ENCODE data around the gene NDUFS4. TPM values are rescaled to one million over a fixed set of nuclear protein-coding genes. Genes with fewer than 3 reads are reported as not detected.

The NDUFS4 gene
- total RNA-seq, 4 donors from 2014 or later: 78.5 to 120 (median 90.3) TPM

DNA sequence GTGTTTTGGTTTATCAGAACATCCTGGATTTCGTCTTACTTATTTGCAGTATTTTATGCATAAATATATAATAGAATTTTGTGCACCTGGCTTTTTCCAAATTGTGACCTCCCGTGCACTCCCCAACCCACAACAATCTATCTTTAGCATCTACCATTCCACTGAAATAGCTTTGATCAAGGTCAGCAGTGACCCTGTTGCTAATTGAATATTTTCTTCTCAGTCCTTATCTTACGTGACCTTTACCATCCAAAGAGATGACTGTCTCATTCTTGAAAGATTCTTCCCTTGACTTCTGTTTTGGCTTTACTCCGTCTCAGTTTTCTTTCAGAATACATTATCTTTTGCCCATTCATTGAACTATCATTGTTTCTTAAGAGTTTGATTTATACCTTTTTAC lies 18.4 kb downstream of the NDUFS4 start:
- intact Hi-C loops (cut with DNase I): no loop called here
- Histone ChIP-seq H3K4me1 (peaks cover 31 to 60% (median 40%) of the 10 kb centered on the region in 4 donors), H3K27me3 (no peaks in the 10 kb centered on the region), H3K36me3 (no peaks in the 10 kb centered on the region), H3K9me3 (no peaks in the 10 kb centered on the region), H3K27ac (replicated peaks in 1 of 4) (no peak overlapping the region), H3K4me3 (no peak overlapping the region)
- TF ChIP-seq, protein P1, sequence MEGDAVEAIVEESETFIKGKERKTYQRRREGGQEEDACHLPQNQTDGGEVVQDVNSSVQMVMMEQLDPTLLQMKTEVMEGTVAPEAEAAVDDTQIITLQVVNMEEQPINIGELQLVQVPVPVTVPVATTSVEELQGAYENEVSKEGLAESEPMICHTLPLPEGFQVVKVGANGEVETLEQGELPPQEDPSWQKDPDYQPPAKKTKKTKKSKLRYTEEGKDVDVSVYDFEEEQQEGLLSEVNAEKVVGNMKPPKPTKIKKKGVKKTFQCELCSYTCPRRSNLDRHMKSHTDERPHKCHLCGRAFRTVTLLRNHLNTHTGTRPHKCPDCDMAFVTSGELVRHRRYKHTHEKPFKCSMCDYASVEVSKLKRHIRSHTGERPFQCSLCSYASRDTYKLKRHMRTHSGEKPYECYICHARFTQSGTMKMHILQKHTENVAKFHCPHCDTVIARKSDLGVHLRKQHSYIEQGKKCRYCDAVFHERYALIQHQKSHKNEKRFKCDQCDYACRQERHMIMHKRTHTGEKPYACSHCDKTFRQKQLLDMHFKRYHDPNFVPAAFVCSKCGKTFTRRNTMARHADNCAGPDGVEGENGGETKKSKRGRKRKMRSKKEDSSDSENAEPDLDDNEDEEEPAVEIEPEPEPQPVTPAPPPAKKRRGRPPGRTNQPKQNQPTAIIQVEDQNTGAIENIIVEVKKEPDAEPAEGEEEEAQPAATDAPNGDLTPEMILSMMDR (IDR thresholded peaks at IDR 0.05): no peak
- TF ChIP-seq EP300 (IDR thresholded peaks at IDR 0.05) (no peak), POLR2A (IDR thresholded peaks at IDR 0.05; ENCODE audit: low read depth) (no peak), POLR2AphosphoS5 (IDR thresholded peaks at IDR 0.05) (no peak)
- no peak for DNase-seq (ENCODE audit: extremely low spot score)
- 93% methylated on average over 4 of the region's 4 CpGs for WGBS

DNA sequence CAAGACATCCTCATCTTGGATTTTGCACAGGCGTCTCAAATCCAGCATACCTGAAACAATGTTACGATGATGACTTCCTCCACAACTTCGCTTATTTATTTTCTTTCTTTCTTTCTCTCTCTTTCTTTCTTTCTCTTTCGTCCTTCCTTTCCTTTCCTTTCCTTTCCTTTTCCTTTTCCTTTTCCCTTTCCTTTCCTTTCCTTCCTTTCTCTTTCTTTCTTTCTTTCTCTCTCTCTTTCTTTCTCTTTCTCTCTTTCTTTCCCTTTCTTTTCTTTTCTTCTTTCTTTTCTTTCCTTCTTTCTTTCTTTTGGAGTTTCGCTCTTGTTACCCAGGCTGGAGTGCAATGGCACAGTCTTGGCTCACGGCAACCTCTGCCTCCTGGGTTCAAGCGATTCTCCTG lies 20.1 kb downstream of the NDUFS4 start:
- Histone ChIP-seq H3K27ac (replicated peaks in 1 of 4) (no peak overlapping the region), H3K36me3 (no peaks in the 10 kb centered on the region), H3K4me3 (no peak overlapping the region), H3K27me3 (no peaks in the 10 kb centered on the region), H3K4me1 (peaks cover 24 to 53% (median 30%) of the 10 kb centered on the region in 4 donors), H3K9me3 (no peaks in the 10 kb centered on the region)
- intact Hi-C loops (cut with DNase I): no loop called here
- no peak for DNase-seq (ENCODE audit: extremely low spot score)
- WGBS: 98% methylated on average over 7 of the region's 7 CpGs
- TF ChIP-seq, protein P1 (IDR thresholded peaks at IDR 0.05): no peak
- TF ChIP-seq EP300 (IDR thresholded peaks at IDR 0.05) (no peak), POLR2A (IDR thresholded peaks at IDR 0.05; ENCODE audit: low read depth) (no peak), POLR2AphosphoS5 (IDR thresholded peaks at IDR 0.05) (no peak)

DNA sequence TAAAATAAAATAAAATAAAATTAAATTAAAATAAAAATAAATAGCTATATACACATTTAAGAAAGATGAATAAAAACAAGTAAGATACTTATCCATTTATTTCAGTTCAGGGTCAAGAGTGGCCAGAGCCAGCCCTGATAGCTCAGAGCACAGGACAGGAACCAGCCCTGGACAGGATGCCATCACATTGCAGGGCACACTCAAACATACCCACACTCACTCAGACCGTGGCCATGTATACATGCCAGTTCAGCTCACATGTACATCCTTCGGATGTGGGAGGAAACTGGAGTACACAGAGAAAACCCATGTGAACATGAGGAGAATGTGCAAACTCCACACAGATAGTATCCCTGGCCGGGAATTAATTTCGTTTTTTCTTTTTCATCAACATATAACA lies 21.8 kb downstream of the NDUFS4 start:
- 74% methylated on average over 4 of the region's 4 CpGs for WGBS
- H3K4me3 ChIP-seq: no peak overlapping the region
- no peak for DNase-seq (ENCODE audit: extremely low spot score)
- H3K27ac ChIP-seq (replicated peaks in 1 of 4): no peak overlapping the region
- no peak for TF ChIP-seq EP300 (IDR thresholded peaks at IDR 0.05)
- TF ChIP-seq, protein P1 (IDR thresholded peaks at IDR 0.05): no peak
- TF ChIP-seq POLR2A (IDR thresholded peaks at IDR 0.05; ENCODE audit: low read depth): no peak
- TF ChIP-seq POLR2AphosphoS5 (IDR thresholded peaks at IDR 0.05): no peak
- H3K27me3 ChIP-seq: no peaks in the 10 kb centered on the region
- intact Hi-C loops (cut with DNase I): no loop called here
- peaks cover 13 to 40% (median 17%) of the 10 kb centered on the region in 4 donors for H3K4me1 ChIP-seq
- H3K9me3 ChIP-seq: no peaks in the 10 kb centered on the region
- H3K36me3 ChIP-seq: no peaks in the 10 kb centered on the region

DNA sequence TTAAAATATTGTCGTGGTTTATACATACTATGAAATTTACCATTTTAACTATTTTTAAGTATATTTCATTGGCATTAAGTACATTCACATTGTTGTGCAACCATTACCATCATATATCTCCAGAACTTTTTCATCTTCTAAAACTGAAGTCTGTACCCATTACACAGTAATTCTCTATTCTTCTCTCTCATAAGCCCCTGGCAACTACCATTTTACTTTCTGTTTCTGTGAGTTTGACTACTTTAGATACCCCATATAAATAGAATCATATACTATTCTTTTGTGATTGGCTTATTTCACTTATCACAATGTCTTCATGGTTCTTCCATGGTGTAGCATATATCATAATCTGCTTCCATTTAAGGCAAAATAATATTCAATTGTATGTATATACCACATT lies 30.3 kb downstream of the NDUFS4 start:
- no peak for DNase-seq (ENCODE audit: extremely low spot score)
- intact Hi-C loops (cut with DNase I): no loop called here
- Histone ChIP-seq H3K36me3 (no peaks in the 10 kb centered on the region), H3K4me3 (no peak overlapping the region), H3K27ac (replicated peaks in 1 of 4) (no peak overlapping the region), H3K27me3 (no peaks in the 10 kb centered on the region), H3K4me1 (peaks cover 15 to 37% (median 19%) of the 10 kb centered on the region in 4 donors), H3K9me3 (no peaks in the 10 kb centered on the region)
- TF ChIP-seq POLR2A (IDR thresholded peaks at IDR 0.05; ENCODE audit: low read depth) (no peak), POLR2AphosphoS5 (IDR thresholded peaks at IDR 0.05) (no peak), EP300 (IDR thresholded peaks at IDR 0.05) (no peak)
- TF ChIP-seq, protein P1 (IDR thresholded peaks at IDR 0.05): no peak
- 100% methylated on average over 1 of the region's 1 CpG for WGBS

DNA sequence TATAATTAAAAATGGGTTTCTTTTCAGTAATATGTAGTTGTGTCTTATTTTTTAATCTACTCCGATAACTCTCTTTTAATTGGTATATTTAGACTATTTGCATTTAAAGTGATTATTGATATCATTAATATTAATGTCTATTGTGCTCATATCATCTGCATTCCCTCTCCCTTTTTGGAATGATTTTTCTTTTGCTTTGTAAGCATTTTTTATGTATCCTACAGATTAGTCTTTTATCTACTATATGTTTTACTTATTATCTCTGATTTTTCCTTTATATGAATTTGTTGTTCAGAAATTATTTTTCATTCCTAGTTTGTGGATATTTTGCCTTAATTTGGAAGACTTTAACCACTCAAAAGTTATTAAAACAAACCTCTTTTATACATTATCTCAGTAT lies 34.0 kb downstream of the NDUFS4 start:
- Histone ChIP-seq H3K9me3 (no peaks in the 10 kb centered on the region), H3K27me3 (no peaks in the 10 kb centered on the region), H3K4me1 (peaks cover 15 to 37% (median 16%) of the 10 kb centered on the region in 4 donors)

More for the DNA sequence above, 34.0 kb downstream of the NDUFS4 start:
- Histone ChIP-seq H3K36me3 (no peaks in the 10 kb centered on the region), H3K4me3 (no peak overlapping the region), H3K27ac (replicated peaks in 1 of 4) (no peak overlapping the region)
- intact Hi-C loops (cut with DNase I): no loop called here
- TF ChIP-seq POLR2A (IDR thresholded peaks at IDR 0.05; ENCODE audit: low read depth): no peak
- WGBS: 100% methylated on average over 1 of the region's 1 CpG
- DNase-seq (ENCODE audit: extremely low spot score): no peak

Data from esophagus muscularis mucosa (tissue), 4 donors.